ENCODE data around the gene KRTAP2-3.
"Not testable (repeated sequence)": the region's sequence is repeated elsewhere in the genome, so short reads cannot be mapped to it uniquely, and the experiment has no call there.

KRTAP2-3 gene

GRCh38 chr17:41060052-41060604 is at the start of gene KRTAP2-3:
KRTAP2-3 (minus strand) TSS chr17:41060114; CDS start chr17:41060050, 64 bp downstream.
- DNase-seq (ENCODE audit: low read depth) = no peak

DNA sequence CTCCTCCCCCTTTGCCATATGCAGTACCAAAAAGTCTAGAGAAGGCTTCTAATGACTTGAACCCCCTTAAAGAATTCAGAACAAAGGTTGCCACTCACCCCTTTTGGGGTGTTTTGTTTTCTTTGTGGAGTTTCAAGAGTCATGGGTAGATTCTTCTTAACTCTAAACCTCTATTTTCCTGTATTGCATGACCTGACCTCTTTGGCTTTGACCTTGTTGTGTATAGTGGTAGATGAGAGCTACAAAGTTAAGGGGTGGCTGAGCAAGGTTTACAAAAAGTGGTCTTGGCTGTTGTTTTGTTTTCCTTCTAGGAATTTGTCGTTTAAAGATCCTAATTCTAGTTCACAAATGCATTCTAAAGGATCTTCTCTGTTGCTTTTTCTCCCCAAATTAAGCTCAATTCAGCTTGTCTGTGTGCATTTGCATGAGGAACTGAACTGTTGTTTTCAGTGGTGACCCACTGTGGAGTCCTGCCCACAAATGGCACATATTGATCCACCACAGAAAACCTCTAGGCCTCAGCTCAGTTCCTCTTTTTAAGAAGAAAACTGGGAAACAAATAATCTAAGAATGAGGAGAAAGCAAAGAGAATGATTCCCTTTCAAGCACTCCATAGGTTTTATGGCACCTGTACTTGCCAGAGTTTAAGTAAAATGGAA is 48.9 kb upstream of the KRTAP2-3 start:
- not testable (repeated sequence) for DNase-seq (ENCODE audit: low read depth)

DNA sequence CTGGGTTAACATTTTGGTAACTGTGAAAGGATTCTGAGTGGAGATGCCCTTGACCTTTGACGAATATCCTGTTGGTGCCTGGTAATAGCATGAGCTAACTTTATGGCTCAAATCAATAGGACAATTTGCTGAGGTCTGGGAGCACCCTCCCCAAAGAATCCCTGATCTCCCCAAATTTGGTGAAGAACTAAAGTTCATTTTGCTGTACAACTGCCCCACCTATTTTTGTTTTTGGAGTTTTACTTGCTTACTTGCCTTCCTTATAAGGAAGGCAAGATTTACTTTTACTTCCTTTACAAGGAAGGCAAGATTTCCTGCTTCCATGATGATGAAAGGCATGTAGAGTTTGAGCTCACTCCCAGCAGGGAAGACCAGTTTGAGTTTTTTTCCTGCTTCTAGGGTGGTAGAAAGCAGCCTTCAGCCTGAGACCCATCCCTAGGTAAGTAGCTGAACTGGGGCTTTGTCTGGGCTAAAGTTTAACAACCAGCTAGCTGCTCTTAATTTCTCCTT is 48.1 kb upstream of the KRTAP2-3 start:
- no peak for DNase-seq (ENCODE audit: low read depth)

DNA sequence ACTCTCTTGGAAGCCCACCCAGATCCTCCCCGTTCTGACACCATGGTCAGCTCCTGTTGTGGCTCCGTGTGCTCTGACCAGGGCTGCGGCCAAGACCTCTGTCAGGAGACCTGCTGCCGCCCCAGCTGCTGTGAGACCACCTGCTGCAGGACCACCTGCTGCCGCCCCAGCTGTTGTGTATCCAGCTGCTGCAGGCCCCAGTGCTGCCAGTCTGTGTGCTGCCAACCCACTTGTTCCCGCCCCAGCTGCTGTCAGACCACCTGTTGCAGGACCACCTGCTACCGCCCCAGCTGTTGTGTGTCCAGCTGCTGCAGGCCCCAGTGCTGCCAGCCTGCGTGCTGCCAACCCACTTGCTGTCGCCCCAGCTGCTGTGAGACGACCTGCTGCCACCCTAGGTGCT is 45.4 kb upstream of the KRTAP2-3 start, which contains the start of gene KRTAP4-9:
TSS of gene KRTAP4-9 (plus strand) at position 43 of the 400 bp plus-strand sequence. CDS start at position 43, 0 bp downstream.
- DNase-seq (ENCODE audit: low read depth) = not testable (repeated sequence)

DNA sequence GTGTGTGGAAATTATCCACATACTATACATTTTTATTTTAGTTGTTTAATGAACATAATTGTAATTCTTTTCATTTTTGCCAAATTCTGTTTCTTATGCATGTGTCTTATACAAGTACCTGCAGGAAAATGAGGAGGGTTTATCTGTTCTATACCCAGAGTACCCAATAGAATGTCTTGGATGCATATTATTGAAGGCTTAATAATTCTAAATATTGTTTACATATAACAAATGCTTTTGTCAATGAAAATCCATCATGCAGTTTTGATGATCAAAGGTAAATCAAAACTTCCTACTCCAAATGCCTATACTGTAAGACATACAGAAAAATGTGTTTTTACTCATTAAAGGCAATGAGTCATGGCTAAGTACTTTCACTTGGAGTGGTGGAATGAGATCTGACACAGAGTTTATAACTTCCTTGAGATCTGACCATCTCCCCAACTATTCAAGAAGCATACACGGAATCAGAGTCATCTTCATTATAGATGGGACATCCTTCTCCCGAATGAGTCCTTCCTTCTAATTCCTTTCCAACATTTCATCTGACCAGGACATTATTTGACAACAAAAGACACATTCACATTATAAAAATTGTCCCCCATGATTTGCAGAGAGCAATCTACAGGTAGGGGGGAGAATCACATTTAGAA is 44.6 kb upstream of the KRTAP2-3 start:
- not testable (repeated sequence) for DNase-seq (ENCODE audit: low read depth)

- no peak for DNase-seq (ENCODE audit: low read depth)
These were observed 44.0 kb upstream of the KRTAP2-3 start for GRCh38 chr17:41103896-41104295.

- no peak for DNase-seq (ENCODE audit: low read depth)
These were observed 41.8 kb upstream of the KRTAP2-3 start, which contains the start of gene KRTAP4-16 for GRCh38 chr17:41101586-41102259. KRTAP4-16 (minus strand) TSS chr17:41102209; CDS start chr17:41102209, 0 bp downstream.

GRCh38 chr17:41099682-41100480 is 40.0 kb upstream of the KRTAP2-3 start:
- DNase-seq (ENCODE audit: low read depth) = not testable (repeated sequence)

DNA sequence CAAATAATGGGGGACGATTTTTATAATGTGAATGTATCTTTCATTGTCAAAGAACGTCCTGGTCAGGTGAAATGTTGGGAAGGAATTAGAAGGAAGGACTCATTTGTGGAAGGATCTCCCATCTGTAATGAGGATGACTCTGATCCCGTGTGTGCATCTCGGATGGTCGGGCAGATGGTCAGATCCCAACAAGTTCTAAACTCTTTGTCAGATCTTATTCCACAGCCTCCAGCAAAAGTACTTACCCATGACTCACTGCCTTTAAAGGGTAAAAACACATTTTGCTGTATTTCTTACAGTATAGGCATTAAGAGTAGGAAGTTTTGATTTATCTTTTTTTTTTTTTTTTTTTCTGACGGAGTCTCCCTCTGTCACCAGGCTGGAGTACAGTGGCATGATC is 38.6 kb upstream of the KRTAP2-3 start:
- DNase-seq (ENCODE audit: low read depth) = no peak

DNA sequence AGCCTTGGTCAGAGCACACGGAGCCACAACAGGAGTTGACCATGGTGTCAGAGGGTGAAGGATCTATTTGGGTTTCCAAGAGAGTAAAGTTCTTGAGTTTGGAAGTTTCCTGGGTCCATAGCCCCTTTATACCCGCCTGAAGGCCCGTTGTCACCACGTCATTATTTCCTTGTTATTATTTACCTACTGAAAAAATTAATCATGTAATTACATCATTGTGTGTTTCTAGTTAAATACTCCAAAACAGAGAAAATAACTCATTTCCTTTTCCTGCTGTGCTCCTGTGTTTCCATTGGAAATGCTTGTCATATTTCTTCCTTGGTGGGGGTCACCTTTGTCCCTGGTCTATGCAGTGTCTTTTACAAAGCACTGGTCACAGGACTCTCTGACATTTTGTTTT is 38.1 kb upstream of the KRTAP2-3 start, which contains the start of gene KRTAP4-8:
TSS of gene KRTAP4-8 (minus strand) at position 101 of the 400 bp plus-strand sequence. CDS start at position 43, 58 bp downstream.
- DNase-seq (ENCODE audit: low read depth) = no peak

DNA sequence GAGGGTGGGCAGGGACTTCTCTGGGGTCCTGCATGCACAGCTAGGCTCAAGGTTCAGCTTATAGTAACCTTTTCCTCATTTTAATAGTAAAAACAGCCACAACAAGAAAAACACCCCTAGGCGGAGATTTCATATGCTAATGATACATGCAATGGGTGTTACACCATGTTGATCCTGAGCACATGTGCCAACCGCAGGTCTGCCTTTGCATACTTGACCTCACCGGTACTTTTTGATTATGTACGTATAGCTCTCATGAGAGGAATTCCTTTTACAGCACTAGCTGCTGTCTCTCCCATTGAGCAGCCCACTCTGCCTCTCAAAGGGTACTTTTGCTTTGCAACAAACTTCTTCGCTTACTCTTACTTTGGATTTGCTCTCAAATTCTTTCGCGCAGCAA is 36.1 kb upstream of the KRTAP2-3 start:
- DNase-seq (ENCODE audit: low read depth) = no peak

- not testable (repeated sequence) for DNase-seq (ENCODE audit: low read depth)
These were observed 28.9 kb upstream of the KRTAP2-3 start for GRCh38 chr17:41088760-41089352.

- DNase-seq (ENCODE audit: low read depth) = not testable (repeated sequence)
These were observed 24.4 kb upstream of the KRTAP2-3 start, which contains the start of gene KRTAP4-7 for GRCh38 chr17:41084100-41084856. KRTAP4-7 (plus strand) TSS chr17:41084150; CDS start chr17:41084207, 57 bp downstream.

DNA sequence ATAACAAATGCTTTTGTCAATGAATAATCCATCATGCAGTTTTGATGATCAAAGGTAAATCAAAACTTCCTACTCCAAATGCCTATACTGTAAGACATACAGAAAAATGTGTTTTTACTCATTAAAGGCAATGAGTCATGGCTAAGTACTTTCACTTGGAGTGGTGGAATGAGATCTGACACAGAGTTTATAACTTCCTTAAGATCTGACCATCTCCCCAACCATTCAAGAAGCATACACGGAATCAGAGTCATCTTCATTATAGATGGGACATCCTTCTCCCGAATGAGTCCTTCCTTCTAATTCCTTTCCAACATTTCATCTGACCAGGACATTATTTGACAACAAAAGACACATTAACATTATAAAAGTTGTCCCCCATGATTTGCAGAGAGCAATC is 23.5 kb upstream of the KRTAP2-3 start:
- not testable (repeated sequence) for DNase-seq (ENCODE audit: low read depth)

GRCh38 chr17:41082626-41083025 is 22.7 kb upstream of the KRTAP2-3 start:
- DNase-seq (ENCODE audit: low read depth) = no peak

DNA sequence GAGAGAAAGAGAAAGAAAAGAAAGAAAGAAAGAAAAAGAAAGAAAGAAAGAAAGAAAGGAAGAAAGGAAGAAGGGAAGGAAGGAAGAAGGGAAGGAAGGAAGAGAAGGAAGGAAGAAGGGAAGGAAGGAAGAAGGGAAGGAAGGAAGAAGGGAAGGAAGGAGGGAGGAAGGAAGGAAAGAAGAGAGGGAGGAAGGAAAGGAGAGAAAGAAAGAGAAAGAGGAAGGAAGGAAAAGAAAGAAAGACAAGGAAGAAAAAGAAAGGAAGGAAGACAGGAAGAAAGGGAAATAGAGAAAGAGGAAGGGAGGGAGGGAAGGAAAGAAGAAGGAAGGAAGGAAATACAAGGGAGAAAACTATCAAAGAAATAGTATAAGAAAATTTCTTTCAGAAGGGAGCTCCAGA is 16.9 kb upstream of the KRTAP2-3 start:
- DNase-seq (ENCODE audit: low read depth) = no peak

GRCh38 chr17:41073676-41074075 is 13.8 kb upstream of the KRTAP2-3 start:
- no peak for DNase-seq (ENCODE audit: low read depth)

- DNase-seq (ENCODE audit: low read depth) = no peak
These were observed 11.9 kb upstream of the KRTAP2-3 start for GRCh38 chr17:41071606-41072360.

DNA sequence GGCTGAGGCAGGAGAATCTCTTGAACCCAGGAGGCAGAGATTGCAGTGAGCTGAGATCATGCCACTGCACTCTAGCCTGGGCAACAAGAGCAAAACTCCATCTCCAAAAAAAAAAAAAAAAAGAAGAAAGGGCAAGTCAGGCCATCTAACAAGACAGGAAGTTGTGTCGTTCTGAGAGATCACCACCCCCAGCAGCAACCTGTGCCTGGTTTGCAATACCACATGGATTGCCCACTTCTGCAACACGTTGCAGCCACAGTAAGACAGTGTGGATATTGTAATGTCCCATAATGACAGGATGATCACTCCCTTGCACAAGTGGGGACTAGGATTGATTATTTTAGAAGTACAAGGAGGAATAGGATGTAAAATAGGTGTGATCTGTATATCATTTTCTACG is 9.1 kb upstream of the KRTAP2-3 start:
- no peak for DNase-seq (ENCODE audit: low read depth)
